ENCODE data around the gene ALKBH3.

GRCh38 chr11:43968719-43969118 lies 88.1 kb downstream of the ALKBH3 start:
- TF ChIP-seq CTCF (optimal IDR thresholded peaks at IDR 0.05 in 1 of 3, IDR thresholded peaks at IDR 0.05 in 1 of 3, conservative IDR thresholded peaks at IDR 0.05 in 1 of 3; ENCODE audit: extremely low read depth in 1 of 3, insufficient read depth in 2 of 3, low read length in 3 of 3) (no peak), EZH2 (IDR thresholded peaks at IDR 0.05; ENCODE audit: low read length) (no peak)
